HG03558 (cell line): ENCODE measurements around the gene PFDN2.

Source experiments
- ATAC-seq: cut with Tn5 transposase; IDR thresholded peaks from one replicate; pipeline ENCODE4 v1.9.1; 2021; ENCODE audit warnings: moderate number of reproducible peaks; ENCODE audit not compliant: unreplicated experiment; ENCODE audit errors: extremely low read depth

Gene PFDN2

DNA sequence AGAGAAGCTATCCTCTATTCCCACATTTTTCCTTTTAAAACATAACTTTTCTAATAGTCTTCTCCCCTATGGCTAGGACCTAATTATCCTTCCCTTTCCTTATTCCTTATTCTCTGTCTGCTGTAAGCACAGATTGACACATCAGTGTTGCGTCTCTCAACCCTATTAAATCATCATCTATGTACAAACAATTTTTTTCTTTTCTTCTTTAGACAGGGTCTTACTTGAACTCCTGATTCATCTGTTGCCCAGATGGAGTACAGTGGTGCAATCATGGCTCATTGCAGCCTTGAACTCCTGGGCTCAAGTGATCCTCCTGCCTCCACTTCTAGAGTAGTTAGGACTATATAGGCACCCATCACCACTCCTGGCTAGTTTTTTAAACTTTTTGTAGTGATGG is 11.4 kb downstream of the PFDN2 start:
- no peak for ATAC-seq

DNA sequence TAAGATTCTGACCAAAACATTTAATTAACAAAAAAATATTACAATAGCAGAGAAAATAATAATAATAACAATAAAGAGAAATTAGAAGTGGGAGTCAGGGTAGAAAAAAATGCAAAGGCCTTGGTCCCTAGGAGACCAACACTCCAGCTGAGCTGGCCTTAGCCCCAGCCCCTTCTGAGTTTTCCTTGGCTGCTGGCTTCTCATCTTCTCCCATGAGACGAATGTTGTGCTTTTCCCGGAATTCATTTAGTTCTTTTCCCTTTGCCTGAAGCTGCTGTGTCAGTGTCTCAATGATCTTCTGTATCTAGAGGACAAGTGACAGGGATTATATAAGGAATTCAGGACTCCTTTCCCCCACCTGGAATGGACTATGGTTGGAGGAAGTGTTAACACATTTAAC is 17.3 kb downstream of the PFDN2 start:
- no peak for ATAC-seq

- no peak for ATAC-seq
These were observed 18.6 kb downstream of the PFDN2 start for GRCh38 chr1:161099090-161099802.

DNA sequence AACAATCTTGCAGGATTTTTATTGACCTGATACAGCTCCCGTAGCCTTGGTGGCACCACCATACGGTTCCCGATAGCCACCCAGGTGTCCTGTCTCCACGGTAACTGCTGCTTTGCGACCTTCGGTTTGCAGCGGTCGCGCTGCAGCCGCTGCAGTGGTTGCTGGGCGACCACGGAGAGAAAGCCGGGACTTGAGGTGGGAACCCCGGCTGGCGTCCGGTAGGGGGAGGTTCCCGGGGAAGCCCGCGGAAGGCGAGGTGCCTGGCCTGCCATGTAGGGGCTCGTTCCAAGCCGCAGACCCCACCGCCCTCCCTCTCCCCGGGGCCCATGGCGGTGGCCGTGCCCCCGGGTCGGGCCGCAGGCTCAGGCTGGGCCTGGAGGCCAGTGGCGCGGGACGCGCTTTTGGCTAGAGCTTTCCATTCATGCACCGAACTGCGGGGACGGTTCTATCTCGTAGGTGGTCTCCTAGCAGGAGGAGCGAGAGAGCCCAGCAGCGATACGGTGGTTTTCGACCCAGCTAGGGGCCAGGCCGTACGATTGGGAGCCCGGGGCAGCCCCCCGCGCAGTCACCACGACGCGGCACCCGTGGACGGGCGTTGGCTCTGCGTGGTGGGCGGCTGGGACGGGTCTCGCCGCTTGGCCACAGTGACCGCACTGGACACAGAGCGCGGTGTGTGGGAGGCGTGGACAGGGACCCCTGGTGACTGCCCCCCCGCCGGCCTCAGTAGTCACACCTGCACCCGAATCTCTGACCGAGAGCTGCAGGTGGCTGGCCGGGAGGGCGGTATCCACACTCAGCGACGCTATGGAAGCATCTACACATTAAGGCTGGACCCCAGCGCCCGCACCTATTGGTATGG is 19.4 kb downstream of the PFDN2 start, which contains the start of gene KLHDC9:
KLHDC9 (plus strand) TSS at position 152 of the 859 bp plus-strand sequence; CDS start at position 327, 175 bp downstream.
- ATAC-seq, result peak; percentile 42

GRCh38 chr1:161096530-161096929 is 21.3 kb downstream of the PFDN2 start:
- ATAC-seq, result no peak

DNA sequence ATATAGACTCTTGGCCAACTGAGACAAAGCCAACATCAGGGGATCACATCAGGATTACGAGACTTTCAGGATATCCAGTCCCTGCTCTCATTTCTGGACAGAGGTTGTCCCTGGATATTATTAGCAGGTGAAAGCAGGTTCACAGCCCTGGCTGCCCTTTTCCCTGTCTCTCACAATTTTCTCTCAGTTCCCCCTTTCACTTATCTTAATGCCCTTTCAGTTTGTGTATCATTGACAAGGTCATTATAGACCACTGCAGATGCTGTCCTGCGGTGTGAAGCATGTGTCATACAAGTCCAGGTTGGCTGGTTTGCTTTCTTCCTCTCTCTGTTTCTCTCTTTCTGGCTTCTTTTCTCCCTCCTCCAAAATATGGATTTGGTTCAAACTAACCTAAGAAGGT is 21.8 kb downstream of the PFDN2 start:
- no peak for ATAC-seq

- no peak for ATAC-seq
These were observed 22.6 kb downstream of the PFDN2 start for GRCh38 chr1:161095230-161095629.

DNA sequence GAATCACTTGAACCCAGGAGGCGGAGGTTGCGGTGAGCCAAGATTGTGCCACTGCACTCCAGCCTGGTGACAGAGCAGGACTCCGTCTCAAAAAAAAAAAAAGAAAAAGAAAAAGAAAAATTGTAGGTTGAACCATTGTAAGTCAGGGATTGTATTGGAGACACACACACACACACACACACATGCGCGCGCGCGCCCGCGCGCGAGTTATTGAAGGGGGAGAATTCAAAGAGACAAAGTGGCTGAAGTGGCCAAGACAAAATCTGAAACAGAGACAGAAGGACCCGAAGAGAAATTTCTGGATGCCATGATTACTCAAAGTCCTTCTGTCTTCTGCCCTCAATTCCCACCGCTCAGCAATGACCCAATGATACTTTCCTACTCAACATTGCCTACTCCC is 23.4 kb downstream of the PFDN2 start:
- no peak for ATAC-seq

DNA sequence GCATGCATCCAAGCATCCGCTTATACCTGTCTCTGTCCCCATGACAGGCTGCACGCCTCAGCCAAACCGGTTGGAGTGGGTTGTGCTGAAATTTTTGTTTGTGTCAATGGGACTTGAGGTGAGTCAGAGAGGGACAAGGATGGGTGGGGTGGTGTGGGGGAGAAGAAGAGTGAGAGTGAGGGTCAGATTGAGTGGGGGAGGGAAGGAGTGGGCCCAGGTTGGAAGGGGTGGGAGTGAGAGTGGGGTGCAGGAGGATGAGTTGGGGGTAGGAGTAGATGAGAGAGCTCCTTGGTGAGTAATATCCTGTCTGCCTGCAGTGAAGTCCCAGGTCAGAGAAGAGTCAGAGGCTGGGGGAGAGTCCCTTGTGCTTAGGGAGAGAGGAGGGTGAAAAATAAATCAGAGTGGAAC is 25.2 kb downstream of the PFDN2 start:
- no peak for ATAC-seq

DNA sequence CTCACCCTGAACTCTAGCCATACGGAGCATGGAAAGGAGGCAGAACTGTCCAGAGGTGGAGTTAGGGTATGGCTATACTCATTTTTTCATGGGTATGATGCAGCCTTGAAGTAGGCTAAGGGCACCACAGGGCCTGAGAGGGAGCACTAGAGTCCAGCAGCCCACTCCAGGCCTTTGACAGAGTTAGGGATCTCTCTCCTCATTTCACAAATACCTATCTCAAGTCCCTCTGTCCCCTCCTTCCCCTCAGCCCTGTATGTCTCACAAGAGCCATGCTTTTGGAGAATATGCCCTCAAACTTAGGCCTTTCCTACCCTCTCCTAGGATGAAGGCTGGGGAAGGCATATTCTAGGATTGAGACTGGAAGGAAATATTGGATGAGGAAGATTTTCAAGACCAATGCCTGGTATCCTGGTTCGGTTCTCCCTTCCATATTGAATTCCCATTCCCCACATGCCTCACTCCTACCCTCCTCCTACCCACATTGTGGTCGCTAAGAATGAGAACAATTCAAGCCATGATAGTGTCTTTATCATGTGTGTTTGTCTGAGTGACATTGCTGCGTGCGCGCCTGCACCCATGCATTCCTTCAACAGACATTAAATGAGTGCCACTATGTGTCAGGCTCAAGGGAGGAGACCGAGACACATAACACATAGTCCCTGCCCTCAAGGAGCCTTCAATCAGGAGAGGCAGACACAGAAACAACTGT is 25.9 kb downstream of the PFDN2 start:
- ATAC-seq, result no peak

- no peak for ATAC-seq
These were observed 26.7 kb downstream of the PFDN2 start for GRCh38 chr1:161091093-161091492.

DNA sequence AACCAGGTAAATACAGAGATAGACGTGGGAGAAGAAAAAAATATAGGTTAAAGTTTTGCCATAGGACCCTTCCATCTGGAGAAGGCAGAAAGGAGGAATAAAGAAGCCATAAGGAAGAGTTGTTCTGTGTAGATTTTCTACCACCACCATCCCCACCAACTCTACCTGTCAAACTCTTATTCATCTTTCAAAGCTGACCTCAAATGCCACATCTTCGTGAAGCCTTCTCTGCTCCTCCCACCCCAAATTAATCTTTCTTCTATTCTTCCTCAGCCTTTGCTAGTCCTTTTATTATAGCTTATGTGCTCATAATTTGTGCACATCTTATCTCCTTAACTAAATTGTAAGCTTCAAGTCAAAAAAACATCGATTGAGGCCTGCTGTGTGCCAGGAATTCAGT is 27.2 kb downstream of the PFDN2 start:
- ATAC-seq, result no peak

- ATAC-seq, result no peak
These were observed 27.9 kb downstream of the PFDN2 start for GRCh38 chr1:161089938-161090337.

DNA sequence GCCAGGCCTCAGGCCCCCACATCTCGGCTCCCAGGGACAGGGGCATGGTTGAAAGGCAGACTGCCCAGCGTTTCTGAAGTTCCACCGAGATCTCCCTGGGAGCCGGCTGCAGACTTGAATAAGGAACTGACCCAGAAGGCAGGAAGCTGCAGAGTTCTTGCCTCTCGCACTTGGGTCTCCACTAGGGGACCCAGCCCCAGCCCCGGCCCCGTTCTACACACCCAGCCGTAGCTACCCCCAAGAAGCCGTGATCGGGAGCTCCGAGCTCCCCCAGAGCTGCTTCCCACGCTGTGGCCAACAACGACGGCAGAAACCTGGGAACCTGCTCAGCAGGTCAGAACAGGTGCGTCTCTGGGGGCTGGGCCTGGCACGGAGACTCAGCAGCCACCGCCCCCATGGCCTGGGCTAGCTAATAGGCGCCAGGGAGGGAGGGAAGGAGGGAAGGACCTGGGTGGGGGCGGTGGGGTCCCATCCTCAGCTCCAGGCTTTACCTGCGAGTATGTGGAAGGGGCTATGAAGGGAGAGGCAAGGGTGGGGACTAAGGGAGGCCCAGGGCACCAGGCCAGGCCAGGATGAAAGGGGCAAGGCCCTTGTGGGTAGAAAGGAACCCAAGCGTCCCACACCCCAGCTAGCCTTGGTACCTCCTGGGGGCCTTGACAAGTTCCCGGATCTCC is 28.4 kb downstream of the PFDN2 start, which contains the start of gene NECTIN4:
NECTIN4 (minus strand) TSS at position 308 of the 674 bp plus-strand sequence; CDS start at position 46, 262 bp downstream.
- ATAC-seq, result no peak

DNA sequence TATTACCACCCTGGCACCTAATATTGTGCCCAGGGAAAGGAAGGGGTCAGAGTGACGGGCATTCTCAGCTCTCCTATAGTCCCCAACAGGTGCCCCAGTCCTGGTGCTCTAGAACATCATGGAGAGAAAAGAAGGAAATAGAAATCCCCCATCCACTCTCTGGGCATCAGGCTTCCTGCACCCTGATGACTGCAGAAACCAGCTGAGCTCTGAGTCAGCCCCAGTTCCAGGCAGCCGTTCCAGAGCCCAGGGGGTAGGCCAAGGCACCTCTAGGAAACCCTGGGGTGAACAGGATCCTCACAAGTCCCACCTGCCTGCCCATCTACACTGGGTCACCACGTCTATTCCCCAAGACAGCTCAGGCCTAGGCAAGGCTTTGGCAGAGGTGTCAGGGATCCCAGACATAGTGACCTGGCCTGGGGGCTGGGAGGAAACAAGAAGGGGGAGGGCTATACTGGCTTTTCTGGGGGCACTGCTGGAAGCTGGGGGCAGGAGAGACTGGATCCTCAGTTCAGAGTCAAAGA is 29.2 kb downstream of the PFDN2 start:
- no peak for ATAC-seq

DNA sequence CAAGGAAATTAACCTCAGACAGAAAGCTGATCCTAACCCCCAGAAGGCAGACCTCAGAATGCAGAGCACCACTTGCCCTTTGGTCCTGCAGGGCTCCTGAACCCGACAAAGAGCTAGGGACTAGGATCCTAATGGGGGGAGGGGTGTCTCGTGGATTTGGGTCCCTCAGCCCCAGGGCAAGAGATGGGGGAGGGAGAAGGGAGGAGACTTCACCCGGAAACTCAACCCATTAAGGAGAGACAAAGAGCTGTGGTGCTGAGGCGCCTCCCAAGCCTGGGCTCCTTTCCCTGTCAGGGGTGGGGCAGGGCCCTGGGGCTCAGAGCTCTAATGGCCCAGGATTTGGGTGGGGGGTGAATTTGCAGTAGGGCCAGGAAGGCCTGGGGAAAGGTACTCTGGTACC is 31.4 kb downstream of the PFDN2 start:
- ATAC-seq, result no peak

GRCh38 chr1:161085165-161085564 is 32.7 kb downstream of the PFDN2 start:
- no peak for ATAC-seq

GRCh38 chr1:161084597-161084988 is 33.2 kb downstream of the PFDN2 start:
- ATAC-seq, result no peak

- no peak for ATAC-seq
These were observed 33.9 kb downstream of the PFDN2 start for GRCh38 chr1:161083748-161084596.
